Tibial nerve (tissue), 3 donors: ENCODE results near the gene RNASE8.

Experiments
- CTCF ChIP-seq, 5 experiments: fragments of 200-600 bp in 3 of 5; fragments of 450-650 bp in 2 of 5; sonication (generic) in 3 of 5; IDR thresholded peaks; one replicate each; pipeline ENCODE4 v1.5.1; 2016 to 2019; ENCODE audit warnings: antibody characterized with exemption in 5 of 5, mild to moderate bottlenecking in 3 of 5, moderate library complexity in 2 of 5
- POLR2A ChIP-seq, 2 donors: fragments of 450-650 bp; IDR thresholded peaks; one replicate each; pipeline ENCODE4 v1.6.1; 2017; ENCODE audit warnings: antibody characterized with exemption in 2 of 2, mild to moderate bottlenecking in 2 of 2, moderate library complexity in 2 of 2

- TF ChIP-seq CTCF (IDR thresholded peaks at IDR 0.05) (no peak), POLR2A (IDR thresholded peaks at IDR 0.05) (no peak)
Observed at GRCh38 chr14:21103411-21103709, 45.7 kb downstream of the RNASE8 start.
